Muscle of arm (tissue), 12 donors: ENCODE data around the gene ELMO1. TPM values are rescaled to one million over a fixed set of nuclear protein-coding genes. Genes with fewer than 3 reads are reported as not detected.

Source experiments
- DNase-seq: peaks from one replicate; pipeline ENCODE4 v3.0.0-alpha.2; 2013
- polyA plus RNA-seq, 12 donors: library from polyadenylated mRNA; unstranded; fragments of 120-200 nt; gene quantifications; one replicate each; pipeline ENCODE4 v1.2.1, GENCODE V29; 2013; ENCODE audit not compliant: insufficient read length in 12 of 12

Gene ELMO1
- polyA plus RNA-seq, 12 donors = 20.7 to 36.5 (median 29.4) TPM; not detected in 1

GRCh38 chr7:37065779-37066271, 382.8 kb downstream of the ELMO1 start:
- no peak for DNase-seq

- no peak for DNase-seq
These were observed 386.2 kb downstream of the ELMO1 start for GRCh38 chr7:37062560-37062859.

- DNase-seq = no peak
These were observed 386.7 kb downstream of the ELMO1 start for GRCh38 chr7:37061849-37062559.

GRCh38 chr7:37056234-37056912, 392.3 kb downstream of the ELMO1 start:
- DNase-seq = no peak

GRCh38 chr7:37054624-37055241, 393.9 kb downstream of the ELMO1 start:
- DNase-seq = no peak

GRCh38 chr7:37052705-37053104, 396.0 kb downstream of the ELMO1 start:
- DNase-seq = peak; percentile 34

- DNase-seq = no peak
These were observed 397.9 kb downstream of the ELMO1 start for GRCh38 chr7:37050801-37051200.

- DNase-seq = no peak
These were observed 400.0 kb downstream of the ELMO1 start for GRCh38 chr7:37048674-37049073.

GRCh38 chr7:37047260-37047659, 401.4 kb downstream of the ELMO1 start:
- no peak for DNase-seq

GRCh38 chr7:37046531-37047079, 402.1 kb downstream of the ELMO1 start:
- no peak for DNase-seq

- DNase-seq = no peak
These were observed 402.9 kb downstream of the ELMO1 start for GRCh38 chr7:37045681-37046179.

- DNase-seq = no peak
These were observed 407.2 kb downstream of the ELMO1 start for GRCh38 chr7:37041461-37041860.

GRCh38 chr7:37040330-37040729, 408.3 kb downstream of the ELMO1 start:
- DNase-seq = no peak

- DNase-seq = no peak
These were observed 409.4 kb downstream of the ELMO1 start for GRCh38 chr7:37039131-37039749.

GRCh38 chr7:37038706-37039105, 410.0 kb downstream of the ELMO1 start:
- no peak for DNase-seq

GRCh38 chr7:37037286-37037685, 411.4 kb downstream of the ELMO1 start:
- DNase-seq = no peak

GRCh38 chr7:37035631-37036030, 413.0 kb downstream of the ELMO1 start:
- DNase-seq = no peak

GRCh38 chr7:37033141-37033540, 415.5 kb downstream of the ELMO1 start:
- no peak for DNase-seq

- DNase-seq = no peak
These were observed 416.4 kb downstream of the ELMO1 start for GRCh38 chr7:37032258-37032601.

- DNase-seq = peak; percentile 67
These were observed 416.9 kb downstream of the ELMO1 start for GRCh38 chr7:37031571-37032257.

- no peak for DNase-seq
These were observed 419.7 kb downstream of the ELMO1 start for GRCh38 chr7:37028909-37029440.
